HCT116 (cell line): Measurements from ENCODE around the gene SYNE2. TPM values are rescaled to one million over a fixed set of nuclear protein-coding genes. Genes with fewer than 3 reads are reported as not detected.

Experiments
- ATAC-seq: fragments of 200-7000 bp; cut with Tn5 transposase; 2 replicates; pipeline ENCODE4 v1.9.1; 2020; ENCODE audit warnings: mild to moderate bottlenecking, moderate library complexity
- BruUV-seq: library from RNA; stranded (reverse); fragments of 400-500 nt; replicated peaks from 2 replicates; lab custom pipeline; 2021; lab: Mats Ljungman, UMichigan
- CTCF ChIA-PET: fragments of 300-600 bp; sonication (Branson Sonifier 250); formaldehyde crosslinking; loops from one replicate; lab custom pipeline; 2021; ENCODE audit warnings: antibody characterized with exemption; lab: Charles Lee
- POLR2A ChIA-PET: fragments of 300-600, 350-600 bp; sonication (Branson Sonifier 250); formaldehyde crosslinking; loops from one replicate; lab custom pipeline; 2021; ENCODE audit warnings: antibody characterized with exemption; lab: Charles Lee
- RAD21 ChIA-PET, 2 experiments: fragments of 300-600 bp; sonication (Branson Sonifier 250); formaldehyde crosslinking; loops; one replicate each; lab custom pipeline; 2023; ENCODE audit warnings: low total read pairs in 2 of 2; ENCODE audit not compliant: uncharacterized antibody in 2 of 2, unreplicated experiment in 2 of 2, low non-redundant PET in 1 of 2; lab: Charles Lee
- DNase-seq: peaks from one replicate; pipeline ENCODE4 v3.0.0-alpha.2; 2010; ENCODE audit warnings: low read depth, low spot score
- H2AFZ ChIP-seq: fragments of 200-600 bp; shearing (Covaris generic), sonication (generic); 2 replicates; pipeline ENCODE4 v1.6.1; 2017; ENCODE audit warnings: low read depth, mixed run types, mixed read lengths, antibody characterized with exemption, low read length; ENCODE audit not compliant: poor library complexity, severe bottlenecking
- H3K27ac ChIP-seq: 2 replicates; pipeline ENCODE4 v1.5.1; 2012; ENCODE audit warnings: low read depth, low read length
- H3K27me3 ChIP-seq: fragments of 200-600 bp; sonication (generic); 2 replicates; pipeline ENCODE4 v1.6.1; 2016; ENCODE audit warnings: mixed run types, low read length, mixed read lengths; ENCODE audit not compliant: insufficient read depth
- H3K36me3 ChIP-seq, 2 experiments: fragments of 200-500 bp in 1 of 2; fragments of 200-600 bp in 1 of 2; sonication (Bioruptor generic) in 1 of 2; sonication (generic) in 1 of 2; 2 replicates each; pipeline versions ENCODE4 v1.5.1 to v1.6.1; 2014 to 2016; ENCODE audit warnings: low read length in 2 of 2, inconsistent platforms in 1 of 2, mixed read lengths in 1 of 2, mixed run types in 1 of 2; ENCODE audit not compliant: insufficient read depth in 2 of 2, control insufficient read depth in 1 of 2
- H3K4me1 ChIP-seq, 2 experiments: fragments of 200-600 bp in 1 of 2; sonication (generic) in 1 of 2; 2 replicates each; pipeline versions ENCODE4 v1.5.1 to v1.6.1; 2012 to 2017; ENCODE audit warnings: low read length in 2 of 2, inconsistent platforms in 1 of 2, mild to moderate bottlenecking in 1 of 2, mixed read lengths in 1 of 2, mixed run types in 1 of 2, moderate library complexity in 1 of 2; ENCODE audit not compliant: insufficient read depth in 2 of 2, control insufficient read depth in 1 of 2
- H3K4me2 ChIP-seq: fragments of 200-600 bp; sonication (generic); 2 replicates; pipeline ENCODE4 v1.6.1; 2017; ENCODE audit warnings: mixed run types, low read length, mixed read lengths
- H3K4me3 ChIP-seq, 2 experiments: fragments of 200-600 bp in 1 of 2; sonication (generic) in 1 of 2; replicated peaks in 1 of 2; 2 replicates each; pipeline ENCODE4 v1.5.1; 2011 to 2016; ENCODE audit warnings: low read length in 2 of 2, control low read depth in 1 of 2, low read depth in 1 of 2, mild to moderate bottlenecking in 1 of 2, mixed read lengths in 1 of 2, mixed run types in 1 of 2
- H3K79me2 ChIP-seq: fragments of 200-600 bp; sonication (generic); 2 replicates; pipeline ENCODE4 v1.6.1; 2017; ENCODE audit warnings: mild to moderate bottlenecking, mixed run types, low read length, moderate library complexity, mixed read lengths; ENCODE audit not compliant: insufficient read depth
- H3K9ac ChIP-seq: fragments of 200-600 bp; sonication (generic); 2 replicates; pipeline ENCODE4 v1.6.1; 2016; ENCODE audit warnings: low read length, mixed read lengths
- H3K9me2 ChIP-seq: fragments of 200-600 bp; sonication (generic), shearing (Covaris generic); 2 replicates; pipeline ENCODE4 v1.6.1; 2017; ENCODE audit warnings: mixed run types, mild to moderate bottlenecking, moderate library complexity; ENCODE audit not compliant: insufficient read depth
- H3K9me3 ChIP-seq, 2 experiments: fragments of 200-500 bp in 1 of 2; fragments of 200-600 bp in 1 of 2; sonication (Bioruptor generic) in 1 of 2; sonication (generic) in 1 of 2; 2 replicates each; pipeline ENCODE4 v1.6.1; 2014 to 2017; ENCODE audit warnings: low read length in 2 of 2, mixed read lengths in 2 of 2, inconsistent platforms in 1 of 2, low read depth in 1 of 2, mild to moderate bottlenecking in 1 of 2, mixed run types in 1 of 2, moderate library complexity in 1 of 2; ENCODE audit not compliant: control insufficient read depth in 1 of 2, insufficient read depth in 1 of 2
- H4K20me1 ChIP-seq: fragments of 200-600 bp; sonication (generic), shearing (Covaris generic); 2 replicates; pipeline ENCODE4 v1.6.1; 2017; ENCODE audit warnings: mixed run types, mild to moderate bottlenecking, moderate library complexity; ENCODE audit not compliant: insufficient read depth
- CBX3 ChIP-seq: IDR thresholded peaks from 2 replicates; pipeline ENCODE4 v1.6.1; 2012; ENCODE audit warnings: low read depth
- EZH2phosphoT487 ChIP-seq: fragments of 200-600 bp; IDR thresholded peaks from 2 replicates; pipeline ENCODE4 v1.6.1; 2018; ENCODE audit warnings: antibody characterized with exemption, borderline replicate concordance
- FOSL1 ChIP-seq: IDR thresholded peaks from 2 replicates; pipeline ENCODE4 v1.6.1; 2012; ENCODE audit warnings: low read depth
- JUND ChIP-seq: IDR thresholded peaks from 2 replicates; pipeline ENCODE4 v1.6.1; 2012
- SIN3A ChIP-seq: IDR thresholded peaks from 2 replicates; pipeline ENCODE4 v1.6.1; 2012; ENCODE audit warnings: low read depth
- SP1 ChIP-seq: IDR thresholded peaks from 2 replicates; pipeline ENCODE4 v1.6.1; 2012; ENCODE audit warnings: low read depth
- SRF ChIP-seq: IDR thresholded peaks from 2 replicates; pipeline ENCODE4 v1.6.1; 2012; ENCODE audit warnings: low read depth
- ZFX ChIP-seq: fragments of 450-650 bp; IDR thresholded peaks from 2 replicates; pipeline ENCODE4 v1.6.1; 2017
- intact Hi-C: fragments of 100-400 bp; cut with micrococcal nuclease; formaldehyde crosslinking; loops from 2 replicates; pipeline ENCODE4 v1.10.0; 2022
- total RNA-seq: library from RNA; stranded (reverse); gene quantifications from one replicate; pipeline ENCODE4 v1.2.1, GENCODE V29; 2021; ENCODE audit not compliant: unreplicated experiment
- TF ChIP-seq, protein P1 (sequence below), 3 experiments: fragments of 200-600 bp in 1 of 3; sonication (generic) in 1 of 3; IDR thresholded peaks in 2 of 3; conservative IDR thresholded peaks in 1 of 3; 2 replicates each; pipeline ENCODE4 v1.5.1; 2012 to 2017; ENCODE audit warnings: low read depth in 2 of 3, low read length in 2 of 3, antibody characterized with exemption in 1 of 3, borderline replicate concordance in 1 of 3, control low read depth in 1 of 3, mild to moderate bottlenecking in 1 of 3, mixed read lengths in 1 of 3, mixed run types in 1 of 3, moderate library complexity in 1 of 3; ENCODE audit not compliant: insufficient read depth in 1 of 3
- TF ChIP-seq, protein P2 (sequence below): IDR thresholded peaks from 2 replicates; pipeline ENCODE4 v1.6.1; 2011; ENCODE audit warnings: mild to moderate bottlenecking, low read length, moderate library complexity; ENCODE audit not compliant: insufficient replicate concordance; ENCODE audit errors: extremely low read depth
- TF ChIP-seq, protein P3 (sequence below): IDR thresholded peaks from 2 replicates; pipeline ENCODE4 v1.6.1; 2012
- TF ChIP-seq, protein P4 (sequence below): IDR thresholded peaks from 2 replicates; pipeline ENCODE4 v1.6.1; 2012

The SYNE2 gene
- total RNA-seq, 1 experiment from 2014 or later: 28.8 TPM

DNA sequence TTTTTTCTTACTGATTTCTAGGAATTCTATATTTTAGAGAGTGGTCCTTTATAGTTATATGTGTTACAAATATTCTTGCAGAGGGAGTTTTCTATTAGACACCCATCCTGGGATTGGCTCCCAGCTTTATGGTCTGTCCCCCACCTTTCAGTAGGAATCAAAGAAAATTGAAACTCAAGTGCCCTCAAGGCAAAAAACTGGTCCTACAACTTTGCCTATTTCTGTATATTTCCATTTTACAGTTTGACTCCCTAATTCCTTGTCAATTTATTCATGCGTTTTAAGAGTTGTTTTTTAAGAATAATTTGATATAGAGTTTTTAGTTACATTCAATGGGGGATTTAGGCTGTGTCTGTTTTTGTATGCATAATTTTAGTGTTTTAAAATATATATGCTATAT, 208.9 kb downstream of the SYNE2 start:
- Histone ChIP-seq H3K9me3 (no peaks in the 10 kb centered on the region), H3K4me3 (no peak overlapping the region), H3K4me2 (no peak overlapping the region), H3K36me3 (no peaks in the 10 kb centered on the region), H4K20me1 (no peaks in the 10 kb centered on the region), H3K4me1 (peaks cover 18% of the 10 kb centered on the region in 2 experiments)
- intact Hi-C loops: no loop called here
- ChIA-PET CTCF (no interaction called here), POLR2A (no interaction called here), RAD21 (no interaction called here)
- DNase-seq (no peak), ATAC-seq (no peak)
- TF ChIP-seq, protein P1, sequence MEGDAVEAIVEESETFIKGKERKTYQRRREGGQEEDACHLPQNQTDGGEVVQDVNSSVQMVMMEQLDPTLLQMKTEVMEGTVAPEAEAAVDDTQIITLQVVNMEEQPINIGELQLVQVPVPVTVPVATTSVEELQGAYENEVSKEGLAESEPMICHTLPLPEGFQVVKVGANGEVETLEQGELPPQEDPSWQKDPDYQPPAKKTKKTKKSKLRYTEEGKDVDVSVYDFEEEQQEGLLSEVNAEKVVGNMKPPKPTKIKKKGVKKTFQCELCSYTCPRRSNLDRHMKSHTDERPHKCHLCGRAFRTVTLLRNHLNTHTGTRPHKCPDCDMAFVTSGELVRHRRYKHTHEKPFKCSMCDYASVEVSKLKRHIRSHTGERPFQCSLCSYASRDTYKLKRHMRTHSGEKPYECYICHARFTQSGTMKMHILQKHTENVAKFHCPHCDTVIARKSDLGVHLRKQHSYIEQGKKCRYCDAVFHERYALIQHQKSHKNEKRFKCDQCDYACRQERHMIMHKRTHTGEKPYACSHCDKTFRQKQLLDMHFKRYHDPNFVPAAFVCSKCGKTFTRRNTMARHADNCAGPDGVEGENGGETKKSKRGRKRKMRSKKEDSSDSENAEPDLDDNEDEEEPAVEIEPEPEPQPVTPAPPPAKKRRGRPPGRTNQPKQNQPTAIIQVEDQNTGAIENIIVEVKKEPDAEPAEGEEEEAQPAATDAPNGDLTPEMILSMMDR (IDR thresholded peaks at IDR 0.05 in 2 of 3, conservative IDR thresholded peaks at IDR 0.05 in 1 of 3; ENCODE audit: borderline replicate concordance in 1 of 3, insufficient read depth in 1 of 3, low read depth in 2 of 3, low read length in 2 of 3): no peak
- TF ChIP-seq, protein P2, sequence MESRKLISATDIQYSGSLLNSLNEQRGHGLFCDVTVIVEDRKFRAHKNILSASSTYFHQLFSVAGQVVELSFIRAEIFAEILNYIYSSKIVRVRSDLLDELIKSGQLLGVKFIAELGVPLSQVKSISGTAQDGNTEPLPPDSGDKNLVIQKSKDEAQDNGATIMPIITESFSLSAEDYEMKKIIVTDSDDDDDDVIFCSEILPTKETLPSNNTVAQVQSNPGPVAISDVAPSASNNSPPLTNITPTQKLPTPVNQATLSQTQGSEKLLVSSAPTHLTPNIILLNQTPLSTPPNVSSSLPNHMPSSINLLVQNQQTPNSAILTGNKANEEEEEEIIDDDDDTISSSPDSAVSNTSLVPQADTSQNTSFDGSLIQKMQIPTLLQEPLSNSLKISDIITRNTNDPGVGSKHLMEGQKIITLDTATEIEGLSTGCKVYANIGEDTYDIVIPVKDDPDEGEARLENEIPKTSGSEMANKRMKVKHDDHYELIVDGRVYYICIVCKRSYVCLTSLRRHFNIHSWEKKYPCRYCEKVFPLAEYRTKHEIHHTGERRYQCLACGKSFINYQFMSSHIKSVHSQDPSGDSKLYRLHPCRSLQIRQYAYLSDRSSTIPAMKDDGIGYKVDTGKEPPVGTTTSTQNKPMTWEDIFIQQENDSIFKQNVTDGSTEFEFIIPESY: no peak
- TF ChIP-seq JUND: no peak
- no peak for TF ChIP-seq ZFX
- no peak for TF ChIP-seq EZH2phosphoT487
- TF ChIP-seq, protein P3, sequence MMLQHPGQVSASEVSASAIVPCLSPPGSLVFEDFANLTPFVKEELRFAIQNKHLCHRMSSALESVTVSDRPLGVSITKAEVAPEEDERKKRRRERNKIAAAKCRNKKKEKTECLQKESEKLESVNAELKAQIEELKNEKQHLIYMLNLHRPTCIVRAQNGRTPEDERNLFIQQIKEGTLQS: no peak
- TF ChIP-seq, protein P4, sequence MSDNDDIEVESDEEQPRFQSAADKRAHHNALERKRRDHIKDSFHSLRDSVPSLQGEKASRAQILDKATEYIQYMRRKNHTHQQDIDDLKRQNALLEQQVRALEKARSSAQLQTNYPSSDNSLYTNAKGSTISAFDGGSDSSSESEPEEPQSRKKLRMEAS: no peak
- TF ChIP-seq SP1: no peak
- no peak for TF ChIP-seq CBX3
- TF ChIP-seq SIN3A: no peak
- no peak for TF ChIP-seq SRF
- no peak for TF ChIP-seq FOSL1
- TF ChIP-seq, all 23 proteins: peak for 0
- no TSS peak for BruUV-seq
- no peaks in the 10 kb centered on the region for H3K79me2 ChIP-seq
- H2AFZ ChIP-seq: no peak overlapping the region
- H3K9me2 ChIP-seq: no peaks in the 10 kb centered on the region
- no peak overlapping the region for H3K9ac ChIP-seq
- H3K27me3 ChIP-seq: no peaks in the 10 kb centered on the region
- no peak overlapping the region for H3K27ac ChIP-seq
